Hepatocyte (in vitro differentiated cells): ENCODE measurements around the gene PLD2. TPM values are rescaled to one million over a fixed set of nuclear protein-coding genes. Genes with fewer than 3 reads are reported as not detected.
A peak's percentile ranks its signal among the peaks of the same experiment; 100 is the strongest.

Source experiments
- DNase-seq: peaks from one replicate; pipeline ENCODE4 v3.0.0-alpha.2; 2016; ENCODE audit warnings: low spot score
- H2AFZ ChIP-seq: fragments of 200-600 bp; sonication (generic); 2 replicates; pipeline ENCODE4 v1.6.0; 2016; ENCODE audit warnings: antibody characterized with exemption, mild to moderate bottlenecking
- H3K27ac ChIP-seq: fragments of 200-600 bp; sonication (generic); 2 replicates; pipeline ENCODE4 v1.5.1; 2016; ENCODE audit warnings: mild to moderate bottlenecking
- H3K27me3 ChIP-seq: fragments of 200-600 bp; sonication (generic); 2 replicates; pipeline ENCODE4 v1.6.1; 2016
- H3K36me3 ChIP-seq: fragments of 200-600 bp; sonication (generic); replicated peaks from 2 replicates; pipeline ENCODE4 v1.5.1; 2016; ENCODE audit warnings: low read depth; ENCODE audit not compliant: insufficient read depth
- H3K4me1 ChIP-seq: fragments of 200-600 bp; sonication (generic); 2 replicates; pipeline ENCODE4 v1.5.1; 2016; ENCODE audit warnings: mild to moderate bottlenecking, moderate library complexity; ENCODE audit not compliant: insufficient read depth
- H3K4me2 ChIP-seq: fragments of 200-600 bp; sonication (generic); 2 replicates; pipeline ENCODE4 v1.6.0; 2016
- H3K4me3 ChIP-seq: fragments of 200-600 bp; sonication (generic); 2 replicates; pipeline ENCODE4 v1.5.1; 2016; ENCODE audit warnings: mild to moderate bottlenecking
- H3K79me2 ChIP-seq: fragments of 200-600 bp; sonication (generic); 2 replicates; pipeline ENCODE4 v1.6.0; 2017; ENCODE audit warnings: mild to moderate bottlenecking
- H3K9me2 ChIP-seq: fragments of 200-600 bp; sonication (generic); replicated peaks from 2 replicates; pipeline ENCODE4 v1.6.0; 2017; ENCODE audit warnings: mild to moderate bottlenecking; ENCODE audit not compliant: insufficient read depth
- H3K9me3 ChIP-seq: fragments of 200-600 bp; sonication (generic); 2 replicates; pipeline ENCODE4 v1.5.1; 2016; ENCODE audit warnings: low read depth, mild to moderate bottlenecking
- H4K20me1 ChIP-seq: fragments of 200-600 bp; sonication (generic); 2 replicates; pipeline ENCODE4 v1.6.0; 2016; ENCODE audit warnings: mild to moderate bottlenecking; ENCODE audit not compliant: insufficient read depth, poor library complexity, severe bottlenecking
- CTCF ChIP-seq: fragments of 200-600 bp; sonication (generic); IDR thresholded peaks from 2 replicates; pipeline ENCODE4 v1.5.1; 2016; ENCODE audit warnings: antibody characterized with exemption, mild to moderate bottlenecking; ENCODE audit not compliant: poor library complexity
- EZH2 ChIP-seq: fragments of 200-600 bp; sonication (generic); IDR thresholded peaks from 2 replicates; pipeline ENCODE4 v1.6.1; 2016; ENCODE audit warnings: antibody characterized with exemption, mild to moderate bottlenecking, borderline replicate concordance
- EZH2phosphoT487 ChIP-seq: fragments of 200-600 bp; sonication (generic); IDR thresholded peaks from one replicate; pipeline ENCODE4 v1.6.1; 2018; ENCODE audit warnings: antibody characterized with exemption, mild to moderate bottlenecking, low read depth, moderate library complexity; ENCODE audit not compliant: unreplicated experiment, severe bottlenecking
- WGBS: methylation state at CpG from one replicate; pipeline ENCODE4 v1.1.6; 2016; ENCODE audit warnings: low lambda C conversion rate; ENCODE audit errors: missing lambda C conversion rate; 5-methylcytosine and 5-hydroxymethylcytosine counted together
- polyA plus RNA-seq: library from polyadenylated mRNA; unstranded; fragments of >200 nt; fragmentation: Nextera tagmentation; extraction: Ambion mirVana; gene quantifications from 2 replicates; pipeline ENCODE4 v1.2.1, GENCODE V29; 2016
- total RNA-seq: library from RNA; depleted of rRNA; stranded (reverse); fragments of >200 nt; gene quantifications from 2 replicates; pipeline ENCODE4 v1.2.3, GENCODE V29; 2014

PLD2 gene
- total and polyA plus RNA-seq, 2 experiments from 2014 or later = 21.8 to 25.2 TPM

DNA sequence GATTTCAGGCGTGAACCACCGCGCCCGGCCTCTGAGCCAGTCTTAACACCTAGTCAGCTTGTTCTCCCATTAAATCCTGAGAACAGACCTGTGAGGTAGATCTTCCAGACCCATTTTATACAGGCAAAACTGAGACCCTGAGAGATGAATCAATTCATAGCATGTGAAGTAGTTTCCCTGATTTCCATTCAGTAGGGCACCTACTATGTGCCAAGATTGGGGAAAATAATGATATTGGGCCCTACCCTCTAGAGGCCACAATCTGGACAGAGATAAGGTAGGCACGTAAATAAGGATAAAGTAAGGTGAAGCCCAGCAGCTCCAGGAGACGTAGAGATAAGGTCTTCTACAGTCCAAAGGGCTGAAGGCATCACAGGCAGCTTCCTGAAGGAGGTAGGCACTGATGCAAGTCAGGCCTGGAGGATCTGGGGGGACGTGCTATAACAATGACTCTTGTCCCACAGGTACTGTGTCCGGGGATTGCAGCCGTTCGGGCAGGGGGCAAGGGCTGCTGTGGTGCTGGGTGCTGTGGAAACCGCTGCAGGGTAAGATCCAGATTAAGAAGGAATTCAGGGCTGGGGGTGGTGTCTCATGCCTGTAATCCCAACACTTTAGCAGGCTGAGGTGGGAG lies 26.5 kb upstream of the PLD2 start:
- H3K27me3 ChIP-seq = no peaks in the 10 kb centered on the region
- whole genome bisulfite sequencing = 80% methylated on average over 11 of the region's 11 CpGs

DNA sequence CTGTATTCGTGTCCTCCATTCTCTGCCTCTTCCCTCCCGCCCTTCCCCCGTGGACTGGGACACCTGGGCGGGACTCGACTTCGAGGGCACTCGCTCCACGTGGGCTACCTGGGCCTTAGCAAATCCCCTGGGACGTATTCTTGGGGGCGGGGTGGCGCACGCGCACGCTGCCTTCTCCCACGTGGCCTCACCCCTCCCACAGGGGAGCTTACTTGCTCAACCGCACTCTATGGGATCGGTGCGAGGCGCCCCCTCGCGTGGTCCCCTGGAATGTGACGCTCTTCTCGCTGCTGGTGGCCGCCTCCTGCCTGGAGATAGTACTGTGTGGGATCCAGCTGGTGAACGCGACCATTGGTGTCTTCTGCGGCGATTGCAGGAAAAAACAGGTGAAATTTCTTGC lies 24.3 kb upstream of the PLD2 start:
- Histone ChIP-seq H3K79me2 (no peaks in the 10 kb centered on the region), H3K9me3 (no peaks in the 10 kb centered on the region), H3K36me3 (no peaks in the 10 kb centered on the region), H3K4me2 (no peak overlapping the region), H4K20me1 (no peaks in the 10 kb centered on the region), H3K4me3 (no peak overlapping the region), H2AFZ (no peak overlapping the region), H3K27ac (no peak overlapping the region), H3K9me2 (no peaks in the 10 kb centered on the region), H3K4me1 (peaks cover 11% of the 10 kb centered on the region), H3K27me3 (no peaks in the 10 kb centered on the region)
- no peak for DNase-seq
- no peak for TF ChIP-seq EZH2
- TF ChIP-seq EZH2phosphoT487 = no peak
- TF ChIP-seq CTCF = no peak
- WGBS = 68% methylated on average over 28 of the region's 28 CpGs

More for the DNA sequence above, 26.5 kb upstream of the PLD2 start:
- no peak overlapping the region for H3K27ac ChIP-seq
- H2AFZ ChIP-seq = no peak overlapping the region
- H4K20me1 ChIP-seq = no peaks in the 10 kb centered on the region
- H3K9me2 ChIP-seq = no peaks in the 10 kb centered on the region
- H3K79me2 ChIP-seq = no peaks in the 10 kb centered on the region
- H3K9me3 ChIP-seq = no peaks in the 10 kb centered on the region
- no peaks in the 10 kb centered on the region for H3K36me3 ChIP-seq
- TF ChIP-seq EZH2phosphoT487 = no peak
- TF ChIP-seq EZH2 = no peak
- no peak for TF ChIP-seq CTCF
- H3K4me3 ChIP-seq = no peak overlapping the region
- peaks cover 3% of the 10 kb centered on the region for H3K4me1 ChIP-seq
- no peak overlapping the region for H3K4me2 ChIP-seq
- DNase-seq = peak; percentile 26

GRCh38 chr17:4785311-4786105 lies 21.4 kb upstream of the PLD2 start:
- Histone ChIP-seq H4K20me1 (no peaks in the 10 kb centered on the region), H3K27ac (no peak overlapping the region), H3K9me2 (no peaks in the 10 kb centered on the region), H3K4me2 (peak overlapping the region; percentile 25), H3K27me3 (no peaks in the 10 kb centered on the region), H3K4me1 (peaks cover 18% of the 10 kb centered on the region), H3K36me3 (no peaks in the 10 kb centered on the region), H2AFZ (no peak overlapping the region), H3K4me3 (no peak overlapping the region), H3K9me3 (no peaks in the 10 kb centered on the region), H3K79me2 (peaks cover 11% of the 10 kb centered on the region)
- TF ChIP-seq EZH2phosphoT487 (no peak), EZH2 (no peak), CTCF (no peak)
- whole genome bisulfite sequencing = 96% methylated on average over 59 of the region's 61 CpGs
- DNase-seq = no peak
